ENCODE data around the gene TMED8.

- TF ChIP-seq ZNF501 (tag by site-specific recombination; IDR thresholded peaks at IDR 0.05): no peak
- TF ChIP-seq ZBTB49 (tag by site-specific recombination; IDR thresholded peaks at IDR 0.05; ENCODE audit: low read depth): no peak
- TF ChIP-seq ZNF121 (tag by site-specific recombination; IDR thresholded peaks at IDR 0.05): no peak
- TF ChIP-seq AEBP2 (tag by site-specific recombination; IDR thresholded peaks at IDR 0.05; ENCODE audit: borderline replicate concordance): no peak
Measured at GRCh38 chr14:77390188-77390587, 13.3 kb upstream of the TMED8 start.
